HG03575 (cell line): ENCODE measurements around the gene MAPK10.

Experiments used
- ATAC-seq: cut with Tn5 transposase; IDR thresholded peaks from one replicate; pipeline ENCODE4 v1.9.1; 2021; ENCODE audit not compliant: unreplicated experiment, insufficient number of reproducible peaks, low FRiP score; ENCODE audit errors: extremely low read depth

The MAPK10 gene

DNA sequence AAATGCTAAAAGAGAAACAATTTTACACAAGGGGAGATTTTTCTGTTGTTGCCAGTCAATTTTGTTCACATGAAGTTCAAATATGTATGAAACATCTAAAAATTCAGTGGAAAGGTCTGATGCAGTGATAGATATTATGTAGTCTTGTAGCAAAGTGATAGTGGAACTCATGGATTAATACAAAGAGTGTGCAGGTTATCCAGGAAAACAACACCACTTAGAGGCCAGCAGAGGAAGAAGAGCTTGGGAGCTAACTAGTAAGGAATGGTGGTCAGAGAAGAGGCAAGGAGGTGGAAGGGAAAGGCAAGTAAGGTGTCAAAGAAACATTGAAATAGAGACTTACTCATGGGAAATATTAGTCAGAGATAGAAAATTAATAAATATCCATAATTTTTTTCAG is 395.6 kb downstream of the MAPK10 start:
- no peak for ATAC-seq

DNA sequence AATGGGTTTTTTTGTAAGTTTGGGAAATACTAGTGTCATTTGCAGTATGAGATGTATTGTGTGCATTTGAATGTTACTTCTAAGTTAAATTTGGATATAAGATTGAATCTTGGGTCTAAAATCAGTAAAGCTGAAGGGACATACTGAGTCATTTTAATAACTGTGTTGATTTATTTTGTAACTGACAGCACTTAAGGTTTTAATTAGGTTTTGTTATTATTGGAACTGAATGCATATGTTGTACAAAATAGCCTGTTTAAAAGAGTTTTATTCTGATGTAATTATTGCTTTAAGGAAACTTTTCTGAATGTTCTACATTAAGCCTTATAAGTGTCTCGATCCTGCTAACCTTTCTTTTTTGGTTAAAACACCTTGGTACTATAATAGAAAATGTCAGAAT is 396.6 kb downstream of the MAPK10 start:
- ATAC-seq = no peak

DNA sequence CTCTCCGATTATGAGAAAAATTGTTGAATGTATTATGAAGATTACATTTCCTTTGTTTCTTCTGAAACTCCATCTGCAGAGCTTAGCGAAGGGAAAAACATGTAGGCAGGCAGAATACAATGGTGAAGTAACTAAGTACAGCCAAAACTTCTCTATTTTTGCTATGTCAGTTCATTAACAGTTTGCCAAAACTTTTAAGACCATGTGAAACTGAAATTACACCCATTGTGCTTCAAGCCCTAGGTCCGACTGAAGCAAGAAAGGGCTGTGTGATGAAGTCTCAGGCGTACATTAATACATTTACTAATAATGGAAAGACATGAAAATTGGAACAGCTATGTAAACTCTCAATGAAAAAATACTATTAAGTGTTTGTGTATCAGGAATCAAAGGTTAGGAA is 398.0 kb downstream of the MAPK10 start:
- no peak for ATAC-seq

DNA sequence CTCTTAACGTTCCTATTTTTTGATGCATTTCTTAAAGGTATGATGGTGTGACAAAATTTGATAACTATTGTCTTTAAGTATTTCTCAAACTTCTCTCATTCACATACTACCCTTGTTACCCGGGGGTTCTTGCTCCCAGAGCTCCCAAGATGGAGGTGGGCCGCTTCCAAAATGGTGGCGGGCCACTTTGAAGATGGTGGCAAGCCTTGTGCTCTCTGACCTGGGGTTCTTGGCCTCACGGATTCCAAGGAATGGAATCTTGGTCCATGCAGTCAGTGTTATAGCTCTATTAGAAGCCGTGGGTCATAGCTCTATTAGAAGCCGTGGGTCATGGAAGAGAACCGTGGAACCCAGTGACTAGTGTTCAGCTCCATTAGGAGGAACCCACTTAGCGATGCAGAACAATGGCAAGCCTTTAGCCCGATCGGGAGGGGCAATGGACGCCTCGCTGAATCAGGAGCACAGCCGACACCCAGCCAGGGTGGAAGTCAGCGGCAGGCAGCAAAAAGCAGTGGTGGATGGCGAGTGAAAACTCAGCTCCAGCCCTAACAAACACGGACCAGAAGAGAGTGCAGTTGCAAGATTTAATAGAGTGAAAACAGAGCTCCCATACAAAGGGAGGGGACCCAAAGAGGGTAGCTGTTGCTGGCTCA is 403.4 kb downstream of the MAPK10 start:
- ATAC-seq = no peak

DNA sequence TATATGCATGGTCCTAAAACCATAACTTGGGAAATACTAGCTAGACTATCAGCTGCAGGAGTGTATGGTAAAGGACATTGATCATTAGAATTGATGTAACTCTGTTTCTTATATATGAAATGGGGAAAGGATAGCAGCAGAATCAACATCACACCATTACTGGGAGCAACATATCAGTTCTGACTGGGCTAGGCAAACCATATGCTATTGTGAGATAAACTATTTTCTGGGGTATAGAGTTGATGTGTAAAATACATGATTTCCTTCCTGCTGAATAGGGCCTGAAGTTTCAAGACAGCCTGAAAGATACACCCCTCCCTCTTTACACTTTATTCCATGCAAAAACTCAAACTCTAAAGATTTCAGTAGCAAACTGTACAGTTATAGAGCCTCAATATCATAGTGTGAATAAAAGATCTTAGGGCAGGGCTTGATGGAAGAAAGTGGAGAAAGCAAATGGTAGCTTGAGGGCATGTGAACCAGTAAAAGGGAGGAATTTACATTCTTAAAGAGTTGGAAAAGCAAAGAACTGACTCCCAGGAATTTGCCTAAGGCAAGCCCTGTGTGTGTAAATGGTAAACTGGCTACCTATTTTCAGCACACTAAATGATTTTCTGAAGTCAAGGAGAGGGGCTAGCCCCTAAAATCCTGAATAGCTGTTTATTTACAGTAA is 404.1 kb downstream of the MAPK10 start:
- no peak for ATAC-seq

DNA sequence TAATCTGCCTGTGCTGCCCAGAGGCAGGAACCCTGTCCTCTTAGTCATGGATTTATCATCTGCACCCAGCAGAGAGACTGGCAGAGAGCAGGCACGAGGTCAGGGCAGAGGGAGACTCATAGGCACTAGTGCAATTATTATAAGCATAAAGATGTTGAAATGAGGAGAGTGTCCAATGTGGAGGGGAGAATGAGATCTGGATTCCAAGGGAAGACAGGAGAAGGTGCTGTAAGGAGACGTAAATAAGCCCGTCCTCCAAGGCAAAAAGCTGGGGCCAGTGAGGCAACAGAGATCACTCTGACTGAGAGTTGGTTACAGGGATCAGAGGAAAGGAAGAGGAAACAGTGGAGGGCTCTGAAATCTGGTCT is 406.2 kb downstream of the MAPK10 start:
- ATAC-seq = no peak

DNA sequence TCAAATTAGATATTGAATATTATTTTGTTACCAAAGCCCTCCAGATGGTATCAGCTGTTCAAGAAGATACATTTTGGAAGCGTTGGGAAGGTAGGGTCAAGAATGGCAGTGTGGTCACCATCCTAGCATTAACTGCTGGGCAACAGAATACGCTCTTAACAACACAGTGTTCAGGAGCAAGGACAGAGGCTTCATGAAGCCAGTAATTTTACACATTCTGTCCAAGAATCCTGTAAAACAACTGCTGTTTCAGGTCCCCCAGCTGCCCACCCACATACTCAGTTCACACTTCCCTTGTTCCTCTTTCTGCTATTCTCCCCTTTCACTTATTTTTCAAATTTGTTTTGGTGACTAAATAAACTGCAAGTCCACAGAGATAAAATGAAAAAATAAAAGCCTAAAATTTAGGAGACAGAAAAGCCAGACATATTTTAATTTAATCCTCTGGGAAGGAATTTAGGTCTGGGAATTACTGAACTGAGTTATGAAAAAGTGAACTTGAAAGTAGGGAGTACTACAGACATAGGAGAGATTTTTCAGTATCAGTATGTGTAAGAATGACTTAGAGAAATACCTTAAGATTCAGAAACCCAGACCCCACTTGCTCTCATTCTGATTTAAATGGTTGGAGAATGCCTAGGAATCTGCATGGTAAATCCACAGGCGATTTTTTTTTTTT is 406.7 kb downstream of the MAPK10 start:
- no peak for ATAC-seq

DNA sequence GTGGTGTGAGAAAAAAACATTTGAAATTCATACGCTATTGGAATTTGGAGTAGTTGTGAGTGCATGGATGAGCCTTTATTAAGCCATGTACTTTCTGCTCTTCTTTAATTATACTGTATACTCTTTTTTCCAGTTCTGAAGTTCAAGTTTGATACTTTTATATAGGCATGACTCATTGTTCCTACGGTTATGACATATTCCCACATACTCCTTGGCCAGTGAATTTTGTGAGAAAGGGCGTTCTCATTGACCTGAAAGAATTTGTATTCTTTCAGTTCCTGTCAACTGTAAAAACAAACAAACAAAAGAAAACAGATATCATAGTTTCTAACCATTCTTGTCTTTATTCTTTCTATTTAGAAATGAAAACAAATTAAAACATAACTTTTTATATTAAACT is 407.3 kb downstream of the MAPK10 start:
- ATAC-seq = no peak

DNA sequence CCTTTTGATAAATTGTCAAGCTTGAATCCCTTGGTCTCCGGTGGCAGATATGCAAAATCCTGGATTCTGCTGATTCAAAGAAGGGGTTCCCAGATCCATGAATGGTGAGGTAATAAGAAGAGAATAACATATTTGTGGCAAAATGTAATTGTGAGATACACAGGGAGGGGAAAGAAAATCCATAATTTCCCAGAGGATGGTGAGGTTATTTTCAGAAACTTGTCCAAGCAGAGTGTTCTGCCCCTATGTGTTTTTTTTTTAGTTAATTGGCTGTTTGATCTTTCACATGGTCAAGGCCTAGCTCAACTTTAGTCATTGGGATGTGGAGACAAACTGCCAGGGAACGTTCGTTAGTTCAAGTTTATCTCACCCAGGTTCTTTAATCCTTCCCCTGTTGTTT is 408.8 kb downstream of the MAPK10 start:
- ATAC-seq = no peak

DNA sequence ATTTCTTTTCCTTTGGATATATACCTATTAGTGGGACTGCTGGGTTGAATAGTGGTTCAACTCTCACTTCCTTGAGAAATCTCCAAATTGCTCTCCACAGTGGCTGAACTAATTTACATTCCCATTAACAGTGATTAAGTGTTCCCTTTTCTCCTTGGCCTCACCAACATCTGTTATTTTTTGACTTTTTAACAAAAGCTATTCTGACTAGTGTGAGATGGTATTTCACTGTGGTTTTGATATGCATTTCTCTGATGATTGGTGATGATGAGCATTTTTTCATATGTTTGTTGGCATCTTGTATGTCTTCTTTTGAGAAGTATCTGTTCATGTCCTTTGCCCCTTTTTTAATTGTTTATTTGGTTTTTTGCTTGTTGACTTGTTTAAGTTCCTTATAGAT is 413.0 kb downstream of the MAPK10 start:
- ATAC-seq = no peak

DNA sequence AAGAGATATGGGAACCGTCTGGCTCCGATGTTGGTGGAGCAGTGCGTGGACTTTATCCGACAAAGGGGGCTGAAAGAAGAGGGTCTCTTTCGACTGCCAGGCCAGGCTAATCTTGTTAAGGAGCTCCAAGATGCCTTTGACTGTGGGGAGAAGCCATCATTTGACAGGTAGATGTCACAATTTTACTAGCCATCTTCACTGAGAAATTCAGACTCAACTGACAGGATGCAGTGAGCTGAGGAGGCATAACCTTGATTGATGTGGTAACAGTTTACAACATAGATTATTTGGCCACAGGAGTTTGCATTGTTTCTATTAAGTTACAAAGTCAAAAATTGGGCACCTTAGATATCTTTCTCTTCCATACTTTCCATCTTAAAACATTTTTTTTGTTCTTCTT is 417.7 kb downstream of the MAPK10 start:
- no peak for ATAC-seq

DNA sequence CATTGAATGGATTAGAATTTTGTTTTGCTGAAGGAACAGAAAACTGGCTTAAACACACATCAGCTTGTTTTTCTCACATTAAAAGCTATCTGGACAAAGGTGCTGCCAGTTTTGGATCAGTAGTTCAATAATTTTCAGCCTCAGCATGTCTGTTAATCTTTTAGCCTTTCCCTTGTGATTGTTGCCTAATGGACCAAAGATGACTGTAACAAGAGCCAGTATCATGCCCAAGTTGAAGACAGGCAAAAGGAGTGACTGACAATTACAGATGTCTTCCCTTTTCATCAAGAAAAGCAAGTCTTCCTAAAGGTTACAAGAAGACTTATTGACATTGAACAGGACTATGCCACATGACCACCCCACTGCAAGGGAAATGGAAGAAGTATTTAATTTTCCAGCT is 419.7 kb downstream of the MAPK10 start:
- ATAC-seq = no peak
